GM23248 (cell line): Measurements from ENCODE around the gene WFDC1.

Experiments used
- EZH2 ChIP-seq: fragments of 200-600 bp; sonication (generic); IDR thresholded peaks from 2 replicates; pipeline ENCODE4 v1.6.1; 2018; ENCODE audit warnings: antibody characterized with exemption, mild to moderate bottlenecking; ENCODE audit not compliant: insufficient read depth, poor library complexity, severe bottlenecking
- EZH2phosphoT487 ChIP-seq: fragments of 200-600 bp; sonication (generic); IDR thresholded peaks from 2 replicates; pipeline ENCODE4 v1.6.1; 2018; ENCODE audit warnings: antibody characterized with exemption, moderate library complexity, mild to moderate bottlenecking, low read depth; ENCODE audit not compliant: insufficient read depth

DNA sequence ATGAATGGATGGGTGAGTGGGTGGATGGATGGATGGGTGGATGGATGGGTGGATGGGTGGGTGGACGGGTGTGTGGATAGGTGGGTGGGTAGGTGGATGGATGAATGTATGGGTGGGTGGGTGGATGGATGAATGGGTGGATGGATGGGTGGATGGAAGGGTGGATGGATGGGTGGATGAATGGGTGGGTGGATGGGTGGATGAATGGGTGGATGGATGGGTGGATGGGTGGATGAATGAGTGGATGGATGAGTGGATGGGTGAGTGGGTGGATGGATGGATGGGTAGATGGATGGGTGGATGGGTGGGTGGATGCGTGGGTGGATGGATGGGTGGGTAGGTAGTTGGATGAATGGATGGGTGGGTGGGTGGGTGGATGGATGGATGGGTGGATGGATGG, 60.5 kb downstream of the WFDC1 start:
- TF ChIP-seq EZH2 = no peak
- no peak for TF ChIP-seq EZH2phosphoT487
